GM18499 (cell line): ENCODE results near the gene PLA2G4A.

Source experiments
- ATAC-seq: cut with Tn5 transposase; IDR thresholded peaks from one replicate; pipeline ENCODE4 v1.9.1; 2021; ENCODE audit warnings: moderate number of reproducible peaks; ENCODE audit not compliant: insufficient read depth, unreplicated experiment

PLA2G4A gene

GRCh38 chr1:186960861-186961260, 132.1 kb downstream of the PLA2G4A start:
- ATAC-seq, result no peak

GRCh38 chr1:186965847-186966246, 137.1 kb downstream of the PLA2G4A start:
- no peak for ATAC-seq

- no peak for ATAC-seq
Measured at GRCh38 chr1:186966456-186966855, 137.7 kb downstream of the PLA2G4A start.

- no peak for ATAC-seq
Measured at GRCh38 chr1:186967656-186968394, 139.1 kb downstream of the PLA2G4A start.

GRCh38 chr1:186974774-186975181, 146.0 kb downstream of the PLA2G4A start:
- ATAC-seq, result no peak

- ATAC-seq, result no peak
Measured at GRCh38 chr1:186975220-186975619, 146.5 kb downstream of the PLA2G4A start.

GRCh38 chr1:186976700-186977099, 148.0 kb downstream of the PLA2G4A start:
- no peak for ATAC-seq

- ATAC-seq, result no peak
Measured at GRCh38 chr1:186977266-186977957, 148.7 kb downstream of the PLA2G4A start.

- ATAC-seq, result no peak
Measured at GRCh38 chr1:186978596-186979556, 150.1 kb downstream of the PLA2G4A start.

GRCh38 chr1:186980400-186980799, 151.7 kb downstream of the PLA2G4A start:
- ATAC-seq, result no peak

- ATAC-seq, result no peak
Measured at GRCh38 chr1:186982116-186982515, 153.4 kb downstream of the PLA2G4A start.

- ATAC-seq, result no peak
Measured at GRCh38 chr1:186983327-186983726, 154.6 kb downstream of the PLA2G4A start.

- ATAC-seq, result no peak
Measured at GRCh38 chr1:186984959-186985358, 156.2 kb downstream of the PLA2G4A start.

GRCh38 chr1:186985889-186986491, 157.2 kb downstream of the PLA2G4A start:
- ATAC-seq, result peak; percentile 69

GRCh38 chr1:186987065-186987464, 158.3 kb downstream of the PLA2G4A start:
- ATAC-seq, result no peak

GRCh38 chr1:186987769-186988168, 159.0 kb downstream of the PLA2G4A start:
- ATAC-seq, result no peak

- no peak for ATAC-seq
Measured at GRCh38 chr1:186993996-186994395, 165.2 kb downstream of the PLA2G4A start.

GRCh38 chr1:186994897-186995296, 166.1 kb downstream of the PLA2G4A start:
- no peak for ATAC-seq

- ATAC-seq, result no peak
Measured at GRCh38 chr1:186996816-186997215, 168.1 kb downstream of the PLA2G4A start.

GRCh38 chr1:186997877-186998276, 169.1 kb downstream of the PLA2G4A start:
- no peak for ATAC-seq
